Activated CD4-positive, CD25-positive, alpha-beta regulatory T cell (primary cell): ENCODE results near the gene WBP2NL.
"Not testable (repeated sequence)": the region's sequence is repeated elsewhere in the genome, so short reads cannot be mapped to it uniquely, and the experiment has no call there.

Experiments
- DNase-seq, 4 experiments: peaks; one replicate each; lab custom pipeline; 2025; lab: John Stamatoyannopoulos, UW

The WBP2NL gene

GRCh38 chr22:41998361-41999261, at the start of gene WBP2NL:
WBP2NL (plus strand) TSS chr22:41998788; CDS start chr22:41998819, 31 bp downstream.
- DNase-seq, result peak; percentile 64 to 82 (median 80)

GRCh38 chr22:41948928-41949296, 49.7 kb upstream of the WBP2NL start:
- not testable (repeated sequence) for DNase-seq

GRCh38 chr22:41949297-41949965, 49.2 kb upstream of the WBP2NL start:
- DNase-seq, result no peak

GRCh38 chr22:41951898-41952474, 46.6 kb upstream of the WBP2NL start, which contains the start of gene SMIM45:
SMIM45 (plus strand) TSS chr22:41952150.
- no peak for DNase-seq

GRCh38 chr22:41952713-41953112, 45.9 kb upstream of the WBP2NL start:
- no peak for DNase-seq

GRCh38 chr22:41957941-41958556, 40.5 kb upstream of the WBP2NL start:
- no peak for DNase-seq

GRCh38 chr22:41963453-41964111, 35.0 kb upstream of the WBP2NL start:
- no peak for DNase-seq

GRCh38 chr22:41964112-41964491, 34.5 kb upstream of the WBP2NL start:
- no peak for DNase-seq

- DNase-seq, result no peak
These were observed 32.4 kb upstream of the WBP2NL start for GRCh38 chr22:41966225-41966606.

GRCh38 chr22:41966607-41967240, 31.9 kb upstream of the WBP2NL start:
- no peak for DNase-seq

GRCh38 chr22:41968601-41969000, 30.0 kb upstream of the WBP2NL start:
- DNase-seq, result no peak

GRCh38 chr22:41969110-41969646, 29.4 kb upstream of the WBP2NL start, which contains the start of gene SEPTIN3:
SEPTIN3 (plus strand) TSS chr22:41969443; CDS start chr22:41971493, 2,050 bp downstream.
- DNase-seq, result no peak

- DNase-seq, result no peak
These were observed 28.0 kb upstream of the WBP2NL start for GRCh38 chr22:41970601-41971000.

GRCh38 chr22:41971431-41971830, 27.2 kb upstream of the WBP2NL start:
- DNase-seq, result no peak

GRCh38 chr22:41974691-41975290, 23.8 kb upstream of the WBP2NL start:
- no peak for DNase-seq

- DNase-seq, result no peak
These were observed 23.1 kb upstream of the WBP2NL start for GRCh38 chr22:41975299-41976069.

GRCh38 chr22:41976070-41976901, 22.3 kb upstream of the WBP2NL start:
- DNase-seq, result peak in 2 of 4 experiments; percentile 20 to 29

GRCh38 chr22:41976961-41977566, 21.5 kb upstream of the WBP2NL start:
- DNase-seq, result no peak
